ENCODE measurements around the gene PPP2R3A. TPM values are rescaled to one million over a fixed set of nuclear protein-coding genes. Genes with fewer than 3 reads are reported as not detected.

Gene PPP2R3A
- total and polyA plus RNA-seq, 2 of the 4 experiments (the other 2 are of a cell fraction) = 11.3 to 37.3 TPM

DNA sequence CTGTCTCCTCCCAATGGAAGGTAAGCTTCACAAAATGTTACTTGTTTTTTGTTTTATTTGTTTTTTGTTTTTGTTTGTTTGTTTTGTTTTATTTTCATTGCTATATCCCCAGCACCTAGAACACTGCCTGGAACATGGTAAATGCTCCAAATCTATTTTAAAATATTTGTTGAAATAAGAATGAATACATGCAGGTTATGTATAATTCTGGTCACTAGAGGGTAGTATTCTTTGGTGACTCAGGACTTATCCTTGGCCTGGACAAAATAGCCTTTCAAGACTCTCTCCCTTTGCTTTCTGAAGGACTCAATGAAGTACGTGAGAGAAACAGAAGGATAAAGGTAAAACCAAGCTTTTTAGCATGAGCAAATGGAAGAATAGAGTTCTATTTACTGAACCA, 46.9 kb upstream of the PPP2R3A start:
- Histone ChIP-seq H4K91ac (ENCODE audit: insufficient read depth, low read depth, low read length) (no peak overlapping the region), H2AK5ac (ENCODE audit: low read depth, low read length) (no peak overlapping the region), H4K20me1 (ENCODE audit: insufficient read depth, low read length) (no peaks in the 10 kb centered on the region), H3K56ac (ENCODE audit: extremely low read depth, insufficient read depth, low read length) (no peak overlapping the region), H3K23ac (ENCODE audit: low read depth, low read length) (no peak overlapping the region), H3K79me1 (ENCODE audit: low read depth in 1 of 2, low read length in 2 of 2) (no peaks in the 10 kb centered on the region), H2BK5ac (ENCODE audit: low read depth, low read length, poor library complexity, severe bottlenecking) (no peak overlapping the region), H3K4me1 (ENCODE audit: control insufficient read depth, insufficient read depth, low read length) (no peaks in the 10 kb centered on the region), H2AFZ (replicated peaks; ENCODE audit: low read length, poor library complexity) (no peak overlapping the region), H3K9ac (ENCODE audit: low read depth, low read length) (no peak overlapping the region), H3K27me3 (ENCODE audit: control insufficient read depth, insufficient read depth, low read length) (no peaks in the 10 kb centered on the region), H2BK20ac (ENCODE audit: low read depth, low read length) (no peak overlapping the region), H3K14ac (replicated peaks; ENCODE audit: low read depth, low read length) (no peak overlapping the region), H3K4me2 (ENCODE audit: low read depth, low read length) (no peak overlapping the region), H3K4ac (ENCODE audit: low read depth, low read length) (no peak overlapping the region), H3K27ac (ENCODE audit: insufficient read depth, low read length) (no peak overlapping the region), H3K18ac (ENCODE audit: low read depth, low read length) (no peak overlapping the region), H3K9me1 (ENCODE audit: insufficient read depth, low read length) (no peaks in the 10 kb centered on the region), H2BK120ac (ENCODE audit: low read depth, low read length) (no peak overlapping the region), H2AK9ac (replicated peaks; ENCODE audit: low read depth, low read length, poor library complexity) (no peak overlapping the region), H3K36me3 (ENCODE audit: control insufficient read depth, insufficient read depth, low read length) (no peaks in the 10 kb centered on the region), H4K5ac (ENCODE audit: low read depth, low read length) (no peak overlapping the region), H3K4me3 (ENCODE audit: insufficient read depth, low read depth, low read length) (no peak overlapping the region), H4K8ac (ENCODE audit: low read depth in 2 of 2, low read length in 2 of 2) (no peak overlapping the region), H3K9me3 (ENCODE audit: control insufficient read depth, insufficient read depth, low read length) (no peaks in the 10 kb centered on the region), H2BK15ac (ENCODE audit: low read depth, low read length) (no peak overlapping the region)
- intact Hi-C loops (cut with micrococcal nuclease) (loop anchor here (1.0 to 5.0 kb wide), 2 partner anchors 49 to 124 kb away; partner anchors contain the start of gene PPP2R3A), dilution Hi-C loops (cut with HindIII; ENCODE audit: low sequenced_read_pairs, unreplicated experiment) (no loop called here), in situ Hi-C loops (cut with MboI; ENCODE audit: low sequenced_read_pairs) (no loop called here)
- ATAC-seq (ENCODE audit: low read depth) (peak; percentile 90), DNase-seq (peak; percentile 67)
- ChIA-PET POLR2A (ENCODE audit: unreplicated experiment) (interaction anchor here (0.6 kb wide), 1 partner anchor 344 kb away, joined by 3 read pairs; no protein-coding TSS in a partner anchor), CTCF (interaction anchor here (0.9 to 5.9 kb wide), 4 partner anchors 13 to 136 kb away, joined by 3 to 41 read pairs (median 4); no protein-coding TSS in a partner anchor)
- no CpG with 5 or more reads among the region's 1 CpG for WGBS, 2 experiments (ENCODE audit: extremely low coverage in 2 of 2, insufficient read length in 1 of 2)
- BruUV-seq (replicated peaks) = no TSS peak
- TF ChIP-seq FOS (IDR thresholded peaks at IDR 0.05; ENCODE audit: low read depth, low read length) (no peak), SMC3 (IDR thresholded peaks at IDR 0.05; ENCODE audit: low read depth, low read length) (peak; percentile 81), RAD21 (IDR thresholded peaks at IDR 0.05; ENCODE audit: low read length) (peak; percentile 67)
- TF ChIP-seq, protein P1, sequence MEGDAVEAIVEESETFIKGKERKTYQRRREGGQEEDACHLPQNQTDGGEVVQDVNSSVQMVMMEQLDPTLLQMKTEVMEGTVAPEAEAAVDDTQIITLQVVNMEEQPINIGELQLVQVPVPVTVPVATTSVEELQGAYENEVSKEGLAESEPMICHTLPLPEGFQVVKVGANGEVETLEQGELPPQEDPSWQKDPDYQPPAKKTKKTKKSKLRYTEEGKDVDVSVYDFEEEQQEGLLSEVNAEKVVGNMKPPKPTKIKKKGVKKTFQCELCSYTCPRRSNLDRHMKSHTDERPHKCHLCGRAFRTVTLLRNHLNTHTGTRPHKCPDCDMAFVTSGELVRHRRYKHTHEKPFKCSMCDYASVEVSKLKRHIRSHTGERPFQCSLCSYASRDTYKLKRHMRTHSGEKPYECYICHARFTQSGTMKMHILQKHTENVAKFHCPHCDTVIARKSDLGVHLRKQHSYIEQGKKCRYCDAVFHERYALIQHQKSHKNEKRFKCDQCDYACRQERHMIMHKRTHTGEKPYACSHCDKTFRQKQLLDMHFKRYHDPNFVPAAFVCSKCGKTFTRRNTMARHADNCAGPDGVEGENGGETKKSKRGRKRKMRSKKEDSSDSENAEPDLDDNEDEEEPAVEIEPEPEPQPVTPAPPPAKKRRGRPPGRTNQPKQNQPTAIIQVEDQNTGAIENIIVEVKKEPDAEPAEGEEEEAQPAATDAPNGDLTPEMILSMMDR (conservative IDR thresholded peaks at IDR 0.05; ENCODE audit: low read depth, low read length) = peak; percentile 69
